HepG2 (cell line): ENCODE measurements around the gene GINM1. TPM values are rescaled to one million over a fixed set of nuclear protein-coding genes. Genes with fewer than 3 reads are reported as not detected.

Experiments used
- ARNT2 ChIP-seq: sonication (generic); formaldehyde crosslinking; IDR thresholded peaks from 2 replicates; pipeline ENCODE4 v1.8.0; 2022; ENCODE audit warnings: mild to moderate bottlenecking, low read depth, missing genetic modification reagents, moderate library complexity
- ELF3 ChIP-seq: IDR thresholded peaks from 2 replicates; pipeline ENCODE4 v1.6.1; 2016; ENCODE audit warnings: missing genetic modification reagents, missing compliant biosample characterization
- FOXJ3 ChIP-seq: sonication (generic); formaldehyde crosslinking; IDR thresholded peaks from 2 replicates; pipeline ENCODE4 v1.4.0; 2020; ENCODE audit warnings: missing genetic modification reagents, mild to moderate bottlenecking, borderline replicate concordance
- HDAC2 ChIP-seq: sonication (generic); formaldehyde crosslinking; IDR thresholded peaks from 2 replicates; pipeline ENCODE4 v1.4.0; 2020; ENCODE audit warnings: missing genetic modification reagents
- HNF4G ChIP-seq, 2 experiments: sonication (generic) in 1 of 2; formaldehyde crosslinking in 1 of 2; IDR thresholded peaks; 2 replicates each; pipeline versions ENCODE4 v1.4.0 to v1.6.1; 2011 to 2020; ENCODE audit warnings: borderline replicate concordance in 2 of 2, low read depth in 2 of 2, mild to moderate bottlenecking in 2 of 2, low read length in 1 of 2, missing genetic modification reagents in 1 of 2, moderate library complexity in 1 of 2
- HNRNPL ChIP-seq: fragments of 200-400 bp; formaldehyde crosslinking; IDR thresholded peaks from 2 replicates; pipeline ENCODE4 v1.6.1; 2017; ENCODE audit warnings: mild to moderate bottlenecking, low read depth, low read length
- MYNN ChIP-seq: sonication (generic); formaldehyde crosslinking; IDR thresholded peaks from 2 replicates; pipeline ENCODE4 v1.4.0; 2020; ENCODE audit warnings: mild to moderate bottlenecking, low read depth, missing genetic modification reagents
- PREB ChIP-seq: sonication (generic); formaldehyde crosslinking; IDR thresholded peaks from 2 replicates; pipeline ENCODE4 v1.4.0; 2020; ENCODE audit warnings: missing genetic modification reagents
- TRIM24 ChIP-seq: sonication (generic); formaldehyde crosslinking; IDR thresholded peaks from 2 replicates; pipeline ENCODE4 v1.8.0; 2022; ENCODE audit warnings: mild to moderate bottlenecking, missing genetic modification reagents
- ZBTB3 ChIP-seq: sonication (generic); formaldehyde crosslinking; IDR thresholded peaks from 2 replicates; pipeline ENCODE4 v1.4.0; 2020; ENCODE audit warnings: low read depth, mild to moderate bottlenecking, moderate library complexity, missing genetic modification reagents, borderline replicate concordance
- ZNF10 ChIP-seq: sonication (generic); formaldehyde crosslinking; IDR thresholded peaks from 2 replicates; pipeline ENCODE4 v1.4.0; 2020; ENCODE audit warnings: mild to moderate bottlenecking, low read depth, missing genetic modification reagents, borderline replicate concordance
- ZNF282 ChIP-seq: fragments of 450-650 bp; IDR thresholded peaks from 2 replicates; pipeline ENCODE4 v1.6.1; 2018; ENCODE audit not compliant: partially characterized antibody
- ZNF556 ChIP-seq: sonication (generic); formaldehyde crosslinking; IDR thresholded peaks from 2 replicates; pipeline ENCODE4 v1.4.0; 2020; ENCODE audit warnings: mild to moderate bottlenecking, missing genetic modification reagents, borderline replicate concordance
- ZSCAN29 ChIP-seq: sonication (generic); formaldehyde crosslinking; conservative IDR thresholded peaks from 2 replicates; pipeline ENCODE4 v1.4.0; 2020; ENCODE audit warnings: mild to moderate bottlenecking, missing genetic modification reagents
- polyA plus RNA-seq, 8 experiments: library from polyadenylated mRNA; depleted of rRNA in 3 of 8; stranded (reverse) in 7 of 8; unstranded in 1 of 8; fragments of >200 nt; fragmentation: Illumina TruSeq in 4 of 8; extraction: Trizol in 4 of 8; gene quantifications; 2 replicates each; pipeline versions ENCODE4 v1.2.1 to v1.2.3, GENCODE V29; 2011 to 2016; ENCODE audit warnings: low read depth in 4 of 8, missing spikeins in 1 of 8, mixed read lengths in 1 of 8; ENCODE audit not compliant: insufficient read depth in 1 of 8
- total RNA-seq, 5 experiments: library from RNA; depleted of rRNA; stranded (reverse); fragments of >200 nt; fragmentation: Illumina TruSeq; extraction: Trizol; gene quantifications; 2 replicates each; pipeline ENCODE4 v1.2.3, GENCODE V29; 2016; ENCODE audit warnings: low read depth in 1 of 5
- TF ChIP-seq, protein P1 (sequence below): sonication (generic); formaldehyde crosslinking; IDR thresholded peaks from 2 replicates; pipeline ENCODE4 v1.4.0; 2020; ENCODE audit warnings: missing genetic modification reagents
- TF ChIP-seq, protein P2 (sequence below): IDR thresholded peaks from 2 replicates; pipeline ENCODE4 v1.6.1; 2016
- TF ChIP-seq, protein P3 (sequence below): sonication (generic); formaldehyde crosslinking; IDR thresholded peaks from 2 replicates; pipeline ENCODE4 v1.4.0; 2020; ENCODE audit warnings: mild to moderate bottlenecking, missing genetic modification reagents, borderline replicate concordance

GINM1 gene
- total and polyA plus RNA-seq, 2 of the 13 experiments (the other 11 are each of a cell fraction or from before 2014, with no cell fraction given): 19.4 to 27.5 TPM

DNA sequence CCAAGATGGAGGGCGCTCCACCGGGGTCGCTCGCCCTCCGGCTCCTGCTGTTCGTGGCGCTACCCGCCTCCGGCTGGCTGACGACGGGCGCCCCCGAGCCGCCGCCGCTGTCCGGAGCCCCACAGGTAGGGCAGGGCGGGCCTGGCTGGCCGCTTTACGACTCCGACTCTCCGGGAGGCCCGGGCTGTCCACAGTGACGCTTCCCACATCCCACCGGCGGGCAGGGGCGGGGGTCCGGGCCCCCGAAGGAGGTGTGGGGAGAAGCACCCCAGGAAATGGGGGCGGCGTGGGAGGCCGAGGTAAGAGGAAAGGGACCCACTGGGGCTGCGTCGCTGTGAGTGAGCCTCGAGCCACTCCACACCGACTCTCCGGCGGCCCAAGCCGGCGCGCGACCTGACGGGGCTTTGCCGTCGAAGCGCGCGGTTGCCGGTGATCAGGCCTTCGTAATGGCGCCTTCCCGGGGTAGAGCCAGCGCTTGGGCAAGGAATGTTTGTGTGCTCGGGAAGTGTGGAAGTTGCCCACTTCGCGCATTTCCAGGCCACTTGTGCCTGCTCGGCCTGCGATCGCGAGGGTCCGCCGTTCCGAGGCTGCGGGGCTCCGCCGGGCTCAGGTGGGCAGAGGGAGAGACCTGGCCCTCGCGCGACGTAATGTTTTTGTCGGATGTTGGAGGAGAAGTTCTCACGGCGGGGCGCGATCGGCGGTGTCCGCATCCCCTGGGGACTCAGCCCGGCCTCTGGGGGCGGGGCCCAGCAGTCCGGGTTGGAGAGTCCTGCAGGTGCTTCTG lies 427 bp downstream of the GINM1 start (continued):
- TF ChIP-seq, protein P1, sequence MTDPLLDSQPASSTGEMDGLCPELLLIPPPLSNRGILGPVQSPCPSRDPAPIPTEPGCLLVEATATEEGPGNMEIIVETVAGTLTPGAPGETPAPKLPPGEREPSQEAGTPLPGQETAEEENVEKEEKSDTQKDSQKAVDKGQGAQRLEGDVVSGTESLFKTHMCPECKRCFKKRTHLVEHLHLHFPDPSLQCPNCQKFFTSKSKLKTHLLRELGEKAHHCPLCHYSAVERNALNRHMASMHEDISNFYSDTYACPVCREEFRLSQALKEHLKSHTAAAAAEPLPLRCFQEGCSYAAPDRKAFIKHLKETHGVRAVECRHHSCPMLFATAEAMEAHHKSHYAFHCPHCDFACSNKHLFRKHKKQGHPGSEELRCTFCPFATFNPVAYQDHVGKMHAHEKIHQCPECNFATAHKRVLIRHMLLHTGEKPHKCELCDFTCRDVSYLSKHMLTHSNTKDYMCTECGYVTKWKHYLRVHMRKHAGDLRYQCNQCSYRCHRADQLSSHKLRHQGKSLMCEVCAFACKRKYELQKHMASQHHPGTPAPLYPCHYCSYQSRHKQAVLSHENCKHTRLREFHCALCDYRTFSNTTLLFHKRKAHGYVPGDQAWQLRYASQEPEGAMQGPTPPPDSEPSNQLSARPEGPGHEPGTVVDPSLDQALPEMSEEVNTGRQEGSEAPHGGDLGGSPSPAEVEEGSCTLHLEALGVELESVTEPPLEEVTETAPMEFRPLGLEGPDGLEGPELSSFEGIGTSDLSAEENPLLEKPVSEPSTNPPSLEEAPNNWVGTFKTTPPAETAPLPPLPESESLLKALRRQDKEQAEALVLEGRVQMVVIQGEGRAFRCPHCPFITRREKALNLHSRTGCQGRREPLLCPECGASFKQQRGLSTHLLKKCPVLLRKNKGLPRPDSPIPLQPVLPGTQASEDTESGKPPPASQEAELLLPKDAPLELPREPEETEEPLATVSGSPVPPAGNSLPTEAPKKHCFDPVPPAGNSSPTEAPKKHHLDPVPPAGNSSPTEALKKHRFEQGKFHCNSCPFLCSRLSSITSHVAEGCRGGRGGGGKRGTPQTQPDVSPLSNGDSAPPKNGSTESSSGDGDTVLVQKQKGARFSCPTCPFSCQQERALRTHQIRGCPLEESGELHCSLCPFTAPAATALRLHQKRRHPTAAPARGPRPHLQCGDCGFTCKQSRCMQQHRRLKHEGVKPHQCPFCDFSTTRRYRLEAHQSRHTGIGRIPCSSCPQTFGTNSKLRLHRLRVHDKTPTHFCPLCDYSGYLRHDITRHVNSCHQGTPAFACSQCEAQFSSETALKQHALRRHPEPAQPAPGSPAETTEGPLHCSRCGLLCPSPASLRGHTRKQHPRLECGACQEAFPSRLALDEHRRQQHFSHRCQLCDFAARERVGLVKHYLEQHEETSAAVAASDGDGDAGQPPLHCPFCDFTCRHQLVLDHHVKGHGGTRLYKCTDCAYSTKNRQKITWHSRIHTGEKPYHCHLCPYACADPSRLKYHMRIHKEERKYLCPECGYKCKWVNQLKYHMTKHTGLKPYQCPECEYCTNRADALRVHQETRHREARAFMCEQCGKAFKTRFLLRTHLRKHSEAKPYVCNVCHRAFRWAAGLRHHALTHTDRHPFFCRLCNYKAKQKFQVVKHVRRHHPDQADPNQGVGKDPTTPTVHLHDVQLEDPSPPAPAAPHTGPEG (CRISPR knock-in tag): no peak
- peak; percentile 72; the same call in 1 of the 2 replicates for TF ChIP-seq ZBTB3
- no peak for TF ChIP-seq ZNF10 (CRISPR knock-in tag)
- no peak; the same call in 1 of the 2 replicates for TF ChIP-seq ELF3 (CRISPR knock-in tag)
- TF ChIP-seq, protein P2, sequence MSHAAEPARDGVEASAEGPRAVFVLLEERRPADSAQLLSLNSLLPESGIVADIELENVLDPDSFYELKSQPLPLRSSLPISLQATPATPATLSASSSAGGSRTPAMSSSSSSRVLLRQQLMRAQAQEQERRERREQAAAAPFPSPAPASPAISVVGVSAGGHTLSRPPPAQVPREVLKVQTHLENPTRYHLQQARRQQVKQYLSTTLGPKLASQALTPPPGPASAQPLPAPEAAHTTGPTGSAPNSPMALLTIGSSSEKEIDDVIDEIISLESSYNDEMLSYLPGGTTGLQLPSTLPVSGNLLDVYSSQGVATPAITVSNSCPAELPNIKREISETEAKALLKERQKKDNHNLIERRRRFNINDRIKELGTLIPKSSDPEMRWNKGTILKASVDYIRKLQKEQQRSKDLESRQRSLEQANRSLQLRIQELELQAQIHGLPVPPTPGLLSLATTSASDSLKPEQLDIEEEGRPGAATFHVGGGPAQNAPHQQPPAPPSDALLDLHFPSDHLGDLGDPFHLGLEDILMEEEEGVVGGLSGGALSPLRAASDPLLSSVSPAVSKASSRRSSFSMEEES (CRISPR knock-in tag): no peak
- TF ChIP-seq MYNN (CRISPR knock-in tag): no peak; the same call in none of the 2 replicates
- TF ChIP-seq TRIM24 (CRISPR knock-in tag): no peak
- no peak; the same call in 1 of the 2 replicates for TF ChIP-seq FOXJ3 (CRISPR knock-in tag)
- no peak for TF ChIP-seq ZSCAN29
- TF ChIP-seq HNF4G (IDR thresholded peaks at IDR 0.05; ENCODE audit: borderline replicate concordance, low read depth, low read length): no peak
- peak; percentile 43; the same call in 1 of the 2 replicates for TF ChIP-seq HNF4G (CRISPR knock-in tag; IDR thresholded peaks at IDR 0.05; ENCODE audit: borderline replicate concordance, low read depth)
- 0 out of 2 replicates have a peak, but pooled peaks have one; percentile 10 for TF ChIP-seq HDAC2 (CRISPR knock-in tag)
- peak; percentile 62; the same call in 1 of the 2 replicates for TF ChIP-seq ARNT2 (CRISPR knock-in tag)
- TF ChIP-seq ZNF556 (CRISPR knock-in tag): peak; percentile 54
- 0 out of 2 replicates have a peak, but pooled peaks have one; percentile 23 for TF ChIP-seq HNRNPL
- TF ChIP-seq PREB (CRISPR knock-in tag): no peak
- no peak for TF ChIP-seq ZNF282
- TF ChIP-seq, protein P3, sequence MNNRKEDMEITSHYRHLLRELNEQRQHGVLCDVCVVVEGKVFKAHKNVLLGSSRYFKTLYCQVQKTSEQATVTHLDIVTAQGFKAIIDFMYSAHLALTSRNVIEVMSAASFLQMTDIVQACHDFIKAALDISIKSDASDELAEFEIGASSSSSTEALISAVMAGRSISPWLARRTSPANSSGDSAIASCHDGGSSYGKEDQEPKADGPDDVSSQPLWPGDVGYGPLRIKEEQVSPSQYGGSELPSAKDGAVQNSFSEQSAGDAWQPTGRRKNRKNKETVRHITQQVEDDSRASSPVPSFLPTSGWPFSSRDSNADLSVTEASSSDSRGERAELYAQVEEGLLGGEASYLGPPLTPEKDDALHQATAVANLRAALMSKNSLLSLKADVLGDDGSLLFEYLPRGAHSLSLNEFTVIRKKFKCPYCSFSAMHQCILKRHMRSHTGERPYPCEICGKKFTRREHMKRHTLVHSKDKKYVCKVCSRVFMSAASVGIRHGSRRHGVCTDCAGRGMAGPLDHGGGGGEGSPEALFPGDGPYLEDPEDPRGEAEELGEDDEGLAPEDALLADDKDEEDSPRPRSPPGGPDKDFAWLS (CRISPR knock-in tag): peak; percentile 23; the same call in 1 of the 2 replicates
